ENCODE data around the gene TGFBR1. TPM values are rescaled to one million over a fixed set of nuclear protein-coding genes. Genes with fewer than 3 reads are reported as not detected.
A peak's percentile ranks its signal among the peaks of the same experiment; 100 is the strongest.

TGFBR1 gene
- total RNA-seq, 4 donors from 2014 or later, result 37.0 to 65.8 (median 48.8) TPM

DNA sequence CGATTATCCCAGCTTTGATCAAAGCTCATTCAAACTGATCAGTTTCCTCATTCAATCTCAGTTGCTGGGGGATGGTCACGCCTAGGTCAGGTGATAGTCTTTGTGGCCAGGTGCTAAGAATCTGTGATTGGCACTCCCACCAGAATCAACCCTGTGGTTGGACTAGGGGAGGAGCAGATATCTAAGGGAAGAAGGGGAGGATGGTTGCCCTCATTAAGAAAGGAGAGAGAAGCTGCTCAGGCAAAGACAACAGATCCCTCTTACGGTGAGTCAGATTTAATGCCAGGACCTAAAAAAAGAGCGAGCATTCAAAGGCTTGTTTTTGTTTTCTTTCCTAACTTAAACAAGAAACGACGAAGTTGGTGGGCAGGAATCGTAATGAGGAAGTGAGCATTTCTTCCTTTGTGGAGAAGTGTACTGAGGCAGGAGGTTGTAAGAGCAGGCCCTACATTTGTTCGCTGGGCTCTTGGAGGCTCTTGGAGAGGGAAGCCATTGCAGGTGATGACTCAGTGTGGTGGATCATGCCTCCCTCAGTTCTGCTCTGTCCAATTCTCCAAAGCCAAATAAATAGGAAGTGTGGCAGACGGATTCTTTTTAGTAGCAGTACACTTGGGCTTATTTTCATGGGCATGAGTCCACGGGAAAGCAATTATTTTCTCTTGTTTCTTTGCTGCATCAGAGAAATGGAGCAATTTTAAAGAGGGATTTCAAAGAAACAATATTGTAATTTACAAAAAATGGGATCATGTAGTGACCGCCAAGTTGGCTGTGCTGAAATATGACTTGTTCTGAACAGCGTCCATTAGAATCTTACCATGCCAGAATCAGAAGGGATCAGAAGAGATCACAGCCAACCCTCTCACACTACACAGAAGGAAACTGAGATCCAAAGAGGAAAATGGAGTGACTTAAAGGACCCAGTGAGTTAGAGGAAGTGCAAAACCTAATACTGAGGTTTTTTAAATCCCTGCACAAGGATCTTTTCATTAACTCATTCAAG is 18.7 kb upstream of the TGFBR1 start:
- TF ChIP-seq EP300 (IDR thresholded peaks at IDR 0.05) (no peak), POLR2AphosphoS5 (IDR thresholded peaks at IDR 0.05) (no peak), POLR2A (IDR thresholded peaks at IDR 0.05) (no peak)
- TF ChIP-seq, protein P1, sequence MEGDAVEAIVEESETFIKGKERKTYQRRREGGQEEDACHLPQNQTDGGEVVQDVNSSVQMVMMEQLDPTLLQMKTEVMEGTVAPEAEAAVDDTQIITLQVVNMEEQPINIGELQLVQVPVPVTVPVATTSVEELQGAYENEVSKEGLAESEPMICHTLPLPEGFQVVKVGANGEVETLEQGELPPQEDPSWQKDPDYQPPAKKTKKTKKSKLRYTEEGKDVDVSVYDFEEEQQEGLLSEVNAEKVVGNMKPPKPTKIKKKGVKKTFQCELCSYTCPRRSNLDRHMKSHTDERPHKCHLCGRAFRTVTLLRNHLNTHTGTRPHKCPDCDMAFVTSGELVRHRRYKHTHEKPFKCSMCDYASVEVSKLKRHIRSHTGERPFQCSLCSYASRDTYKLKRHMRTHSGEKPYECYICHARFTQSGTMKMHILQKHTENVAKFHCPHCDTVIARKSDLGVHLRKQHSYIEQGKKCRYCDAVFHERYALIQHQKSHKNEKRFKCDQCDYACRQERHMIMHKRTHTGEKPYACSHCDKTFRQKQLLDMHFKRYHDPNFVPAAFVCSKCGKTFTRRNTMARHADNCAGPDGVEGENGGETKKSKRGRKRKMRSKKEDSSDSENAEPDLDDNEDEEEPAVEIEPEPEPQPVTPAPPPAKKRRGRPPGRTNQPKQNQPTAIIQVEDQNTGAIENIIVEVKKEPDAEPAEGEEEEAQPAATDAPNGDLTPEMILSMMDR (IDR thresholded peaks at IDR 0.05), result no peak
- peak; percentile 93 for ATAC-seq
- no peak overlapping the region for H3K4me3 ChIP-seq
- H3K4me1 ChIP-seq, result peaks cover 0 to 6% (median 0%) of the 10 kb centered on the region in 3 donors
- peak overlapping the region in 3 of 4 donors; percentile 24 to 37 (median 26) for H3K27ac ChIP-seq
- H3K36me3 ChIP-seq, result no peaks in the 10 kb centered on the region
- WGBS, 2 donors (ENCODE audit: low coverage in 1 of 2), result 64 to 73% methylated on average over 8 to 12 of the region's 12 CpGs
- H3K9me3 ChIP-seq, result no peaks in the 10 kb centered on the region
- H3K27me3 ChIP-seq, result peaks cover 15% of the 10 kb centered on the region

DNA sequence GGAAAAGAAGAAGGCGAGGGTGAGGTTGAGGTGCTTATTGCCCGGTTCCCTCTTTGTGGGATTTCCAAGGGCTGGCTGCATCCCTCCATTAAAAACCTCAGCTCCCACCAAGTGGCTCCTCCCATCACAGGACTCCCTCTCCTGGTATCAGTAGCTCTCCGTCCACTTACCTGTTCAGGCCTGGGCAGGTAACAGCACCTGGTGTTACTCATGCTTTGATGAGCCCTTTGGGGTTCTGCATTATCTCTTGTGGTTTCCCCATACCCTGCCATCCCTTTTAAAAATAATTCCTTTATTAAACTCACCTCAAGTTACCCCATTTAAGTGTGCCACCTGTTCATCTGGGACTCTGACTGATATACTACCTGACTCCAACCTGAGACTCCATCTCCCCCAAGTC is 17.5 kb upstream of the TGFBR1 start:
- no peaks in the 10 kb centered on the region for H3K36me3 ChIP-seq
- no peak overlapping the region for H3K4me3 ChIP-seq
- peaks cover 0 to 6% (median 0%) of the 10 kb centered on the region in 3 donors for H3K4me1 ChIP-seq
- TF ChIP-seq EP300 (IDR thresholded peaks at IDR 0.05) (no peak), POLR2A (IDR thresholded peaks at IDR 0.05) (no peak), POLR2AphosphoS5 (IDR thresholded peaks at IDR 0.05) (no peak)
- TF ChIP-seq, protein P1 (IDR thresholded peaks at IDR 0.05), result no peak
- H3K27me3 ChIP-seq, result peaks cover 7% of the 10 kb centered on the region
- 100% methylated on average over 1 to 2 of the region's 3 CpGs for WGBS, 2 donors (ENCODE audit: low coverage in 1 of 2)
- H3K9me3 ChIP-seq, result no peaks in the 10 kb centered on the region
- no peak overlapping the region for H3K27ac ChIP-seq
- no peak for ATAC-seq

DNA sequence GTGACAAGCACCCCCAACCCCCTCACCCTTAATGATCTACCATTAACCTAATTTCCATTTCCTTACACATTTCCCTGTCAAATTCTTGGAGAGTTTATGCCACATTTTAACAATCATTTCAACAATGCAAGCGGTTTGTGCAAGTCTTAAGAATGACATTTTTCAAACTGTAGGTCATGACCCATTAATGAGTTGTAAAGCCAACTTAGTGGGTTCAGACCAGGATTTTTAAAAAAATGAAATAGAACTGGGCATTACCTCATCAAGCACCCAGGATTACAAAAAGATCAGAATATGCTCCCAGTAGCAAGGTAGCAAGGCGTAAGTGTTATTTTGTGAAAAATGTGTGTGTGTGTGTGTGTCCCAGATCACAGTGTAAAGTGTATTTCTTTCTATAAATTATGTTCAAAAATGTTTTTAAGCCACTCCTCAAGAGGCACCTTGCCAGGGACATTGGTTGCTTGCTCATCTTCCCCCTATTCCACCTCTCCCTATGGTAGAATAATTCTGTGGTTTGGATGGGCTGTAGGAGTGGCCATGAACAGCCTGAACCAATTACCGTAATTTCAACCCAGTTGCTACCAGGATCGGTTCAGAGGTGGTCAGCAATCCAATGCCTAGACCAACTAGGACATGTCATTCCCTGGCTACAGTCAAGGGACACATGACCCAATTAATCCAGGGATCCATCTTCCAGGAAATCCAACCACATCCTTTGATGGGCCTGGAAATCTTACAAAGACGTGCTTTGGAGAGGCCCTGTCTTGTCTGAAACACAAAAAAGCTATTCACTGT is 14.4 kb upstream of the TGFBR1 start:
- Histone ChIP-seq H3K9me3 (no peaks in the 10 kb centered on the region), H3K4me1 (peaks cover 0 to 6% (median 0%) of the 10 kb centered on the region in 3 donors), H3K36me3 (no peaks in the 10 kb centered on the region), H3K27ac (no peak overlapping the region), H3K4me3 (no peak overlapping the region), H3K27me3 (no peaks in the 10 kb centered on the region)
- no peak for ATAC-seq
- no peak for TF ChIP-seq EP300 (IDR thresholded peaks at IDR 0.05)
- TF ChIP-seq, protein P1 (IDR thresholded peaks at IDR 0.05), result no peak
- no peak for TF ChIP-seq POLR2AphosphoS5 (IDR thresholded peaks at IDR 0.05)
- no peak for TF ChIP-seq POLR2A (IDR thresholded peaks at IDR 0.05)
- WGBS, 2 donors (ENCODE audit: low coverage in 1 of 2), result 81 to 97% methylated on average over 4 of the region's 5 CpGs

DNA sequence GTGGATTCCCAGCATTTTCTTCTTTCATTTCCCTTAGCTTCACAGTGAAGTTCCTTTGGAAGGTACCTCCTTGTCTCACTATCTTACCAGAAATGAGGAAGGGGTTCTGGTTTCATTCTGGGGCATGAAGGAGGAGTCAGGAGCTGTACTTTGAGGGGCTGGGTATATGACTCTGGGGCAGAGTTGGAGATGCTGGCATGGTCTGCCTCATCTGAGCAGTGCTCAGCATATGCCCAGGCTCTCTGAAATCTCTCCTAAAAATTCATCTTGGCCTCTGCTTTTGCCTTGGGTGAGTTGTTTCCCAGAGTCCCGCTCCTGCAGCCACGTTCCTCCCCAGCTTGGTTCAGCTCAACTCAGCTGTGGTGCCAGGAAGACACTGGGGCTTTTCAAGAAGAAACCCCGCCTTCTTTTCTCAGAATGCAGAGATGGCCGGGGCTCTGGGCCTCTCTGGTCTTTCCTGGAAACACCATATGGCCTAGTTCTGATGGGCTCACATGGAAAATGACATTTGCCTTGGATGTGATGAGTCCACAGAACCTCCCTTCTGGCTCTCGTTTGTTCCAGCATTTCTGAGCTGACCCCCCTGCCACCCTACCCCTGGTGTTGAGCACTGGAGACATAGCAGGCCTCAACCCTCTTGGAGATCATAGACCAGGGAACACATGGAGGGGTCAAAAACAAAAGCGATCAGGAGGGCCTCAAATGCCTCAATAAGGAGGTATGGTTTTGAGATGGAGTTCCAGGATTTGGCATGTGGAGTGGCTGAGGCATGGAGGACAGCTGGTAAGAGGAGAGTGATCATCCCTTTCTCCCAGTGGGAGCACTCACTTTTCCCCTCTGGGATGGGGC is 12.0 kb upstream of the TGFBR1 start:
- Histone ChIP-seq H3K4me1 (no peaks in the 10 kb centered on the region), H3K27ac (no peak overlapping the region), H3K36me3 (no peaks in the 10 kb centered on the region), H3K27me3 (no peaks in the 10 kb centered on the region), H3K9me3 (no peaks in the 10 kb centered on the region), H3K4me3 (no peak overlapping the region)
- WGBS, 2 donors (ENCODE audit: low coverage in 1 of 2), result 62 to 93% methylated on average over 2 to 3 of the region's 6 CpGs
- TF ChIP-seq POLR2A (IDR thresholded peaks at IDR 0.05) (no peak), EP300 (IDR thresholded peaks at IDR 0.05) (no peak), POLR2AphosphoS5 (IDR thresholded peaks at IDR 0.05) (no peak)
- TF ChIP-seq, protein P1 (IDR thresholded peaks at IDR 0.05), result no peak
- ATAC-seq, result no peak

All from gastroesophageal sphincter (tissue), 4 donors.